Measurements from ENCODE around the gene OTUB1.

OTUB1 gene

GRCh38 chr11:64039012-64039665 is 52.9 kb downstream of the OTUB1 start:
- CTCF ChIA-PET = interaction anchor here (1.2 kb wide), 1 partner anchor 299 kb away, joined by 3 read pairs; no protein-coding TSS in a partner anchor

DNA sequence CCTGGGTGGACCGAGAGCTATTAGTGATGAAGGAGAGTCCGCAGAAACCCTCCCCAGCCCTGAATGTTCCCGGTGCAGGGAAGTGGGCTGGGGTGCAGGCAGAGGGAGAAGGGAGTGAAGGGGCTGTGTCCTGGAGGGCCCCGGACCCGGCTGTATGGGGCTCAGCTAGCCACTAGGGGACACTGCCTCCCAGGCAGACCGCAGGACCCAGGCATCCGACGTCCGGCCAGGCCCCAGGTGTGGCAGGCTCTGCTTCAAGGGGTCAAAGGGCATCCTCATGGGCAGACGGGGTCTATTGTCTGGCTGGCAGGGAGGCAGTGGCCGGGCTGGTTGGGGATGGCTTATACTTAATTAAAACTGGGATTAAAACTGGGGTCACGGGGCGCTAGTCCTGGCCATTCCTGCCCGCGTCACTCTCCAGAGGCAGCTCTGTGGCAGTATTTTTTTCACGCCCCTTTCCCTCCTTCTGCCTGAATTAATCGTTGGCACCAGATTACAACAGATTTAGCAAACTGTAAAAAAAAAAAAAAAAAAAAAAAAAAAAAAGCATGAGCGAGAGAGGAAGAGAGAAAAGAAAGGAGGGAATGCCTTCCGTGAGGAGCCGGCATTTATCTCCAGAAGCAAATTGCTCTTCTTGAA is 54.6 kb downstream of the OTUB1 start:
- no peak for DNase-seq (ENCODE audit: extremely low spot score)
- peak; percentile 24 for TF ChIP-seq CTCF (IDR thresholded peaks at IDR 0.05; ENCODE audit: control extremely low read depth, extremely low read depth, low read depth, missing control alignments)
- ChIA-PET CTCF (interaction anchor here (1.6 to 1.8 kb wide), 2 partner anchors 27 to 109 kb away, joined by 3 to 4 read pairs; no protein-coding TSS in a partner anchor), POLR2A (no interaction called here)

More at GRCh38 chr11:64039012-64039665, 52.9 kb downstream of the OTUB1 start:
- no peak for DNase-seq (ENCODE audit: extremely low spot score)
- POLR2A ChIA-PET = no interaction called here
- TF ChIP-seq CTCF (IDR thresholded peaks at IDR 0.05; ENCODE audit: control extremely low read depth, extremely low read depth, low read depth, missing control alignments) = no peak

DNA sequence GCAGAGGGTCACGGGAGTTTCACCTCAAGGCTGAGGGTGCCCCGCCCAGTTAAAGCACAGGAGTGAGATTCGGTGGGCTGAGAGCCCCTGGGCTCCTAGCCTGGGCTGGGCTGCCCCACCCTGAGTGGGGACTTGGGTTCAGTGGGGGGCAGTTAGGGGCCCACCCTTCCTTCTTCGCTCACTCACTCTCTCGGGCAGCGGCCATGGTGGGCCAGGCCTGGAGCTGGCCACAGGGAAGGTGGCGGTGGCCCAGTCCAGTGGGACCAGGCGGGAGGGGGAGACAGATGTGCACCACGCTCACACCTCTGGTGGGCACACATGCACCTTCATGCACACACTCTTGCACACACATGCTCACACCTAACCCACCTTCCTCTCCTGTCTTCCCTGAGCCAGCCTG is 55.6 kb downstream of the OTUB1 start:
- POLR2A ChIA-PET = no interaction called here
- CTCF ChIA-PET = interaction anchor here (1.8 kb wide), 1 partner anchor 108 kb away, joined by 4 read pairs; no protein-coding TSS in a partner anchor
- TF ChIP-seq CTCF (IDR thresholded peaks at IDR 0.05; ENCODE audit: control extremely low read depth, extremely low read depth, low read depth, missing control alignments) = no peak
- DNase-seq (ENCODE audit: extremely low spot score) = no peak

DNA sequence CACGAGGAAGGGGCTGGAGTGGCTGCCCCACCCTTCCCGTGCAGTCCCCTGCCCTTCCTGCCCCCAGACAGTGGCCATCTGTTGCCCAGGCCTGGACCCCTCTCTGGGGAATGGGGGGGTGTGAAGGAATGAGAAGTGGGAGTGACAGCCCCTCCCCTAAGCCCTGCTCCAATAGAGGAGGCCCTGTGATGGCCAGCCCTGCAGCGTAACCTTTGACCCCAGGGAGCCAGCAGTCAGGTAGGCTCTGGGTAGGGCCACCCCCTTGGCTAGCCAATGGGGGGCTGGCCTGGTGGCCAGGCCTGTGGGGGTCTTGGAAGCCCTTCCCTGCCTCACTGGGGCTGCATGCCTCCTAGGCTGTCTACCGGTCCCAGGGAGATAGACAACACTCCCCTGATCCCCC is 56.1 kb downstream of the OTUB1 start:
- ChIA-PET CTCF (no interaction called here), POLR2A (no interaction called here)
- DNase-seq (ENCODE audit: extremely low spot score) = no peak
- no peak for TF ChIP-seq CTCF (IDR thresholded peaks at IDR 0.05; ENCODE audit: control extremely low read depth, extremely low read depth, low read depth, missing control alignments)

DNA sequence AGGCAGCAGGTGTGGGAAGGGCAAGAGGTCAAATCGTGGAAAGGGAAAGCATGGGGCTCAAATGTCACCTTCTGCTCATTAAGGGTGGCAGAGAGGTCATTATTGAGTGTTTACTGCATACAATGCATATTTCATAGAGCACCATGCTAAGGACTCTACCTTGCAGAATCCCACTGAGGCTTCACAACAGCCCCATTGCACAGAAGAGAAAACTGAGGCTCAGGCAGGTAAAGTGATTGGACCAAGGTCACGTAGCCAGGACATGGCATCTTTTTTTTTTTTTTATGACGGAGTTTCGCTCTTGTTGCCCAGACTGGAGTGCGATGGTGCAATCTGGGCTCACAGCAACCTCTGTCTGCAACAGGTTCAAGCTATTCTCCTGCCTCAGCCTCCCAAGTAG is 57.3 kb downstream of the OTUB1 start:
- POLR2A ChIA-PET = no interaction called here
- DNase-seq (ENCODE audit: extremely low spot score) = no peak
- CTCF ChIA-PET = no interaction called here
- TF ChIP-seq CTCF (IDR thresholded peaks at IDR 0.05; ENCODE audit: control extremely low read depth, extremely low read depth, low read depth, missing control alignments) = no peak

GRCh38 chr11:64044730-64045393 is 58.6 kb downstream of the OTUB1 start:
- no peak for TF ChIP-seq CTCF (IDR thresholded peaks at IDR 0.05; ENCODE audit: control extremely low read depth, extremely low read depth, low read depth, missing control alignments)
- no peak for DNase-seq (ENCODE audit: extremely low spot score)
- ChIA-PET CTCF (interaction anchor here (0.7 to 1.0 kb wide), 2 partner anchors 13 to 44 kb away, joined by 3 read pairs; no protein-coding TSS in a partner anchor), POLR2A (interaction anchor here (0.6 kb wide), 1 partner anchor 346 kb away, joined by 3 read pairs; no protein-coding TSS in a partner anchor)

Data from GM10248 (cell line).